GM12875 (cell line): ENCODE data around the gene PMEPA1.

ENCODE experiments used
- H3K4me3 ChIP-seq: one replicate; pipeline ENCODE4 v1.5.1; 2011; ENCODE audit warnings: low read depth, low read length, control low read depth
- TF ChIP-seq, protein P1 (sequence below): IDR thresholded peaks from 2 replicates; pipeline ENCODE4 v1.5.1; 2011; ENCODE audit warnings: low read depth, mild to moderate bottlenecking, control low read depth, inconsistent platforms, low read length, moderate library complexity, borderline replicate concordance; ENCODE audit not compliant: insufficient read depth

The PMEPA1 gene

DNA sequence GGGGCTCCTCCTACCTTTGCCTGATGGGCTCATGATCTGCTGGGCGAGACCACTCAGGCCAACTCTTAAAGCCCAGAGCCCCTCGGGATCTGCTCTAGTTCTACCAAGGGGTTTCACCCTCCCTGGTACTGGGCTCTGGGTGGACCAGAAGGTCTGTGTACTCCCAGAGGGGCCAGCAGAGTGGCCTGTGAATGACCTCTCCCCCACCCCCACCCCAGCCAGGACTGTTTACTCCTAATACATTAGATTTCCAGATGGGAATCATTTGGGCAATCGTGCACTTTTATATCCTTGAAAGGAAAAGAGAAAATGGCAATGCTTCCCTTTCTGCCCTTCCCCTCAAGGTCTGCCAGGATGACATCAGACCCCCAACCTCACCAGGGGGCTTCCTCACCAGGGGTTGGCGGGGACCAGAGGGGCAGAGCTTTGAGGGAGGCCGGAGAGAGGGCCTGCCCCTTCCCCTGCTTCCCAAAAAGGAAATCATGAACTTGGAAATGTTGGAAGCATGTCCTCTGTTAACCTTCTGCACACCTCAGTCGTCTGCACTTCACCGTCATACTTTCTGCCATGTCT lies 37.1 kb upstream of the PMEPA1 start:
- TF ChIP-seq, protein P1, sequence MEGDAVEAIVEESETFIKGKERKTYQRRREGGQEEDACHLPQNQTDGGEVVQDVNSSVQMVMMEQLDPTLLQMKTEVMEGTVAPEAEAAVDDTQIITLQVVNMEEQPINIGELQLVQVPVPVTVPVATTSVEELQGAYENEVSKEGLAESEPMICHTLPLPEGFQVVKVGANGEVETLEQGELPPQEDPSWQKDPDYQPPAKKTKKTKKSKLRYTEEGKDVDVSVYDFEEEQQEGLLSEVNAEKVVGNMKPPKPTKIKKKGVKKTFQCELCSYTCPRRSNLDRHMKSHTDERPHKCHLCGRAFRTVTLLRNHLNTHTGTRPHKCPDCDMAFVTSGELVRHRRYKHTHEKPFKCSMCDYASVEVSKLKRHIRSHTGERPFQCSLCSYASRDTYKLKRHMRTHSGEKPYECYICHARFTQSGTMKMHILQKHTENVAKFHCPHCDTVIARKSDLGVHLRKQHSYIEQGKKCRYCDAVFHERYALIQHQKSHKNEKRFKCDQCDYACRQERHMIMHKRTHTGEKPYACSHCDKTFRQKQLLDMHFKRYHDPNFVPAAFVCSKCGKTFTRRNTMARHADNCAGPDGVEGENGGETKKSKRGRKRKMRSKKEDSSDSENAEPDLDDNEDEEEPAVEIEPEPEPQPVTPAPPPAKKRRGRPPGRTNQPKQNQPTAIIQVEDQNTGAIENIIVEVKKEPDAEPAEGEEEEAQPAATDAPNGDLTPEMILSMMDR: no peak
- H3K4me3 ChIP-seq: no peak overlapping the region

DNA sequence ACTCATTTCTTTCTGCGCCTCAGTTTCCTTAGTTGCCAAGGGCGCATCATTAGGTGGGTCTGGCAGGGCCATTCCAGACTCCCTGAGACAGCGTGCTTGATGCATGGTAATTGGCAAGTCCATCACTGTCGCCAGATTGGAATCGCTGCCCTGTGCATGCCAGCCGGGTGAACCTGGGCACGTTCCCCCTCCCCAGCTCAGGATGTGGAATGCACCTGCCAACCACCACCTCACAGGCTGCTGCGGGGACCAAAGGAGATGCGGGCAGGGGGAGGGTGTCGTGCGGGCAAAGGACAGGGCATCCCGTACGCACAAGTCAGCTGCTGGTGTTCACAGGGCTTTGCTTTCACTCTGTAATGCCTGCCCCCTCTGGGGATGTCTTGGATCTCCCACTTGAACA lies 36.4 kb upstream of the PMEPA1 start:
- no peak overlapping the region for H3K4me3 ChIP-seq
- TF ChIP-seq, protein P1: no peak

DNA sequence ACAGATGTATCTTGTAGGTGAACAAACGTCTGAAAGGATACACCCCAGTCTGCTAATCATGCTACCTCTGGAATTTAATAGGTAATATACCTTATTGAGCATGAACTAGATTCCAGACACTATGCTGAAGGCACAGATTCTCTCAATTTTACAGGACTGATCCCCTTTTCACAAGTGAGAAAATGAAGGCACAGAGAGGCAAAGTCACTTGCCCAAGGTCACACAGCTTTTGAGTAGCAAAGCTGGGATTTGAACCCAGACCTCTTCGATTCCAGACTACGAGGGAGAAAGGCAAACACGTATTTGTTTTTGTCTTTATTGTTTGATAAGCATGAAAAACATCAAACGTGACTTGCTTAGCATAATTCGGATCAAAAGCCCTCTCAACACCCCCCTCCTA lies 34.4 kb upstream of the PMEPA1 start:
- no peak overlapping the region for H3K4me3 ChIP-seq
- TF ChIP-seq, protein P1: no peak

DNA sequence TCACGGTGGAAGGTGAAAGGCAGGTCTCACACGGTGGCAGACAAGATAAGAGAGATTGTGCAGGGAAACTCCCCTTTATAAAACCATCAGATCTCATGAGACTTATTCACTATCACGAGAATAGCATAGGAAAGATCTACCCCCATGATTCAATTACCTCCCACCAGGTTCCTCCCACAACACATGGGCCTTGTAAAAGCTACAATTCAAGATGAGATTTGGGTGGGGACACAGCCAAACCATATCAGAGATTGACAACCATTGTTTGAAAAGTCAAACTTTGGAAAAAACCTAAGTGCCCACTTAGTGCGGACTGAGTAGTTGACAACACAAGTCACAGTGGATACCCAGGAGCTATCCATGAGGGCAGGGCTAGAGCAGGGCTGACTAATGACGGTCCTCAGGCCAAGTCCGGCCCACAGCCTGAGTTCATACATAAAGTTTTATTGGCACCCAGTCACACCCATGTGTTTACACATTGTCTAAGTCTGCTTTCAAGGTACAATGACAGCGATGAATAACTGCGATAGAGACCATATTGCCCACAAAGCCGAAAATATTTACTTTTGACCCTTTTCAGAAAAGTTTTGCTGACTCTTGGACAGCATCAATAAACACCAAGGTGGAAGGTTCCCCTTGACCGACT lies 33.8 kb upstream of the PMEPA1 start:
- H3K4me3 ChIP-seq: no peak overlapping the region
- TF ChIP-seq, protein P1: no peak

DNA sequence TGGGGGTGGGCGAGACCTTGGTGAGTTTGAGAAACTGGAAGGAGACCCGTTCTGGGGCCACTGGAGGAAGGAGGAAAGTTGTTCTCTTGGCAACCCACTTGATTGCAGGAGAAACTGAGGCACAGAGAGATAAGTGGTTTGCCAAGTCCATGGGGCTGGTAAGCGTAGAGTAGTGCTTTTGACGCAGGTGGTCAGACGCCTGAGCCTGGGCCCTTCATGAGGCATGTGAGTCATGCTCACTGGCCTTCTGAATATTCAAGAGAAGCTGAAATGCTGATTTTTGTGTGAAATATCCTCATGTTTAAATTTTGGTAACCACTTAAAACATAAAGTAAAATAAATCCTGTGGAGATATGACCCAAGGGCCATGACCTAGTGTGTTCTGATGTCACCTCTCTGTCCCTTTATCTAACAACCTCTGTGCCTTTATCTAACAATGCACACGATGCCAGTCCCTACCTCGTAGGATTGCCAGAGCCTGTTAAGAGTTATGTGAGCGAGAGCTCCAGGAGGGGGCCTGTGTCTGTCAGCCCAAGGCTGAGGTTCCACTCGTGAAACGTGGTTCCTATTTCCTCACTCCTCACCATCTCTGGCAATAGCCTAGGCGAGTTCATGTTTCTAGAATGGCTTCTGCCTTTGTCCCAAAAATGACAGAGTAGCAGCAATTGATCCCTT lies 32.8 kb upstream of the PMEPA1 start:
- no peak overlapping the region for H3K4me3 ChIP-seq
- TF ChIP-seq, protein P1: no peak

DNA sequence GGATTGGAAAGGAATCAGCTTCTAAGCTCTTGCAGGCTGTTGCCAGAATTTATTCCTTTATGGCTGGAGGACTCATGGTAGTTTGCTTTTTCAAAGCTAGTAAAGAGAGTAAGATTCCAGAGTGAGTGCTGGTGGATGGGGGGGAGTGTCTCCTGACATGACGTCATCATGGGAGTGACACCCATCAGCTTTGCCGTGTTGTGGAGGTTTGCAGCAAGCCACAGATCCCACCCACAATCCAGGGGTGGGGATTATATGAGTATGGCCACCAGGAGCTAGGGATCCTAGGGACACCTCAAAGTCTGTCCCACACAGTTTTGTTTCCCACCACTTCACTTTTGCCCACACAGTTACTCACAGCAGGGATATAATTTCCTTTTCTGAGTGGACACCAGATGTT lies 28.7 kb upstream of the PMEPA1 start:
- TF ChIP-seq, protein P1: no peak

DNA sequence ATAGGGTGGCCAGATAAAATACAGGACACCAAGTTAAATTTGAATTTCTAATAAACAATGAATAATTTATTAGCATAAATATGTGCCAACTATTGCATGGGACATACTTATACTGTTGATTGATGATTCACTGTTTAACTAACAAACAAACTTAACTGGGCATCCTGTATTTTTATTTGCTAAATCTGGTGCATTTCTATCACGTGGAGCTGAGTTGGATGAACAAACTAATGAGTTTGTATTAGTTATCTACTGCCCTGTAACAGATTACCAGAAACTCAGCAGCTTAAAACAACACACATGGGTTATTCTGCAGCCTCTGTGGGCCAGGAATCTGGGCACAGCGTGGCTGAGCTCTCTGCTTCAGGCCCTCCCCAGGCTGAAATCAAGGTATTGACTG lies 28.2 kb upstream of the PMEPA1 start:
- no peak overlapping the region for H3K4me3 ChIP-seq
- TF ChIP-seq, protein P1: no peak

More for the DNA sequence above, 28.7 kb upstream of the PMEPA1 start:
- H3K4me3 ChIP-seq: no peak overlapping the region
